Posterior cingulate gyrus (tissue), 11 donors: ENCODE measurements around the gene SKIDA1.

Source experiments
- DNase-seq, 10 donors: peaks; one replicate each; pipeline versions ENCODE4 v3.0.0 to v3.0.0-alpha.2; 2020 to 2021; ENCODE audit warnings: mixed read lengths in 3 of 10
- intact Hi-C: fragments of 100-400 bp; cut with DNase I; formaldehyde crosslinking; loops from one replicate; pipeline ENCODE4 v1.15.1; 2023

SKIDA1 gene

DNA sequence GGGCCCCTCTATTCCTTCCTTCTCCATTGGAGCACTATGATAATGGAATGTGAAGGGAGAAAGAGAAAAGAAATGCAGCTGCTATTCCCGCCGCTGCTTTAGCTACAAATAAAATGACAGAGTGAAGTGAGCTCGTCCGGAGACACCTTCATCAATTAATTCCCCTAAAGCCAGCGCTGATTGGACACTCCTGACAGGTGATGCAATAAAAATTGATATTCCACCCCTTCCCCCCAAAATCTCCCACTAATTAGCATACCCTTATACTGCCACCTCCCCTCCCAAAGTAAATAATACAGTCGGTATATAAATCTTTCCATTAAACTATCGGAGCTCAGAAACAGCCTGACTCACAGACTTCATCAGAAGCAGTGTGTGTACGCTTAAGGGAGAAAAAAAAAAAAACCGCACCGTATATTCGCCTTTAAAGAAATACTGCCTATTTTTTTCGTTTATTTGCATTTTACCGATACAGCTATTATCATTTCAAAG lies 7.3 kb downstream of the SKIDA1 start:
- no peak for DNase-seq
- intact Hi-C loops: no loop called here

DNA sequence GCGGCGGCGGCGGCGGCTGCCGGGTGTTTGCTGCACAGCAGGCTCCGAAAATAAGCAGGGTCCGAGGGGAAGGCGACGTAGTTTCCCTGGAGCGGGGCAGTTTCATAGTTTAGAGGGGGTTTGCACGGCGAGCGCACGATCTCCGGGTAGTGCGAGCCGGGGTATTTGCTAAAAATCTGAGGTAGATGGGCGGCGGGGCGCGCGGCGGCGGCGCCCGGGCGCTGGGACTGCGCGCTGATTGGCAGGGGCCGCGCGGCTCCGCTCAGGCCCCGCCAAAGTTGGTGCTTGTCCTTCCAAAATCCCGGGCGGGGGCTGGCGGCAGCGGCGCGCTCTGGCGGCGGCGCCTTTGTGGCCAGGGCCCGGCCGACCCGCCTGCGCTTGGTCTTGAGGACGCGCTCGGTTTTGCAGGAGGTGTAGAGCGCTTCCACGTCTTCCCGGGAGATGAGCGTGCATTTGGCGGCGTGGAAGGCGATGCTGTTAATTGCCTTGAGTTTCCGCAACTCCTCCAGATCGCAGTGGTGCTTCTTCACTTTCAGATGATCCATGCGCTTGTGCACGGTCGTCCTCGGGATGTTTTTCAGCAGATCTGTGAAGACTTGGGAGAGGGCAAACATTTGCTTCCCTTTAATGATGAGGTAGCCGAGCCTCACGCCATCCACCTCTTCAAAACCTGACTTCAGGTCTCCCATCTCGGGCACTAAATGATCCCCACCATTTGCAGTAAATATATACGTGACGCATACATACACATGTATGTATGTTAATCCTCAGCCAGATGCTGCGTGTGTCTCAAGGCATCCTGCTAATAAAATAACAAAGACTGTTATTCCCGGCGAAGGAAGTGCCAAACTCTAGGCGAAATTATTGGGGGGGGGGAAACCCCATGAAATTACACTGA lies 8.1 kb downstream of the SKIDA1 start:
- peak in 8 of 10 donors; percentile 35 to 92 (median 63) for DNase-seq
- intact Hi-C loops: no loop called here

DNA sequence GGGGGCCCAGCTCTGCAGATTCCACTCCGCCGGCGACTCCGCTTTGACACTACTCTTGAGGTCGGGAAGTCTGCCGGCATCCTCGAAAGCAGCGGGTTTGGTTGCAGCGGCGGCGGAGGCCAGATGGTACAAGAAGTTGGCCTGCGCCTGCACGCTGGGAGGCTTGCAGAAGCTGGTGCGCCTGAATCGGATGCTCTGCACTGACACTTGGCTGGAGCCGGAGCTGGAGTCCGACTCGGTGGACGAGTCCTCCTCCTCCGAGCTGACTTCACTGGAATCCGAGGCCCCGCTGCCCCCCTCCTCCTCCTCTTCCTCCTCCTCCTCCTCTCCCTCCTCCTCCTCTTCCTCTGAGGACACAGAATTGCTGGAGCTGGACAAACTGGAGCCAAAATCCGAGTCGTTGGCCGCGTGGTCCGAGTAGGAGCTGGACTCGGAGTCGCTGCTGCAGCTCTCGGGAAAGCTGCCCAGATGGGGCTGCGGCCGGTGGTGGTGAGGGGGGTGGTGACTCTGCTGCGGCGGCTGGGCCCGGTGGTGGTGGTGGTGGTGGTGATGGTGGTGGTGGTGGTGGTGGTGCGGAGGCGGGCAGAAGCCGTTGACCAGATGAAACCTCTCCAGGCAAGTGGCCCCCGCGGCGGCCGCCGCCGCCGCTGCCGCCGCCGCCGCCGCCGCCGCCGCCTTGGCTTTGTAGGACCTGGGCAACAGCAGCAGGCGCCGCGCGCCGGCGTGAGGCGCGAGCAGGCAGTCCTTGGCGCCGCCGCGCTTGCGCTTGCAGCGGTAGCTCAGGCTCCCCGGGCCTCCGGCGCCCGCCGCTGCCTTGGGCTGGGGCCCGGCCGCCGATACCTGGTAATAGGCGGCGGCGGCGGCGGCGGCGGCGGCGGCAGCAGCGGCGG lies 9.0 kb downstream of the SKIDA1 start:
- DNase-seq: peak in 9 of 10 donors; percentile 50 to 95 (median 66)
- intact Hi-C loops: no loop called here

DNA sequence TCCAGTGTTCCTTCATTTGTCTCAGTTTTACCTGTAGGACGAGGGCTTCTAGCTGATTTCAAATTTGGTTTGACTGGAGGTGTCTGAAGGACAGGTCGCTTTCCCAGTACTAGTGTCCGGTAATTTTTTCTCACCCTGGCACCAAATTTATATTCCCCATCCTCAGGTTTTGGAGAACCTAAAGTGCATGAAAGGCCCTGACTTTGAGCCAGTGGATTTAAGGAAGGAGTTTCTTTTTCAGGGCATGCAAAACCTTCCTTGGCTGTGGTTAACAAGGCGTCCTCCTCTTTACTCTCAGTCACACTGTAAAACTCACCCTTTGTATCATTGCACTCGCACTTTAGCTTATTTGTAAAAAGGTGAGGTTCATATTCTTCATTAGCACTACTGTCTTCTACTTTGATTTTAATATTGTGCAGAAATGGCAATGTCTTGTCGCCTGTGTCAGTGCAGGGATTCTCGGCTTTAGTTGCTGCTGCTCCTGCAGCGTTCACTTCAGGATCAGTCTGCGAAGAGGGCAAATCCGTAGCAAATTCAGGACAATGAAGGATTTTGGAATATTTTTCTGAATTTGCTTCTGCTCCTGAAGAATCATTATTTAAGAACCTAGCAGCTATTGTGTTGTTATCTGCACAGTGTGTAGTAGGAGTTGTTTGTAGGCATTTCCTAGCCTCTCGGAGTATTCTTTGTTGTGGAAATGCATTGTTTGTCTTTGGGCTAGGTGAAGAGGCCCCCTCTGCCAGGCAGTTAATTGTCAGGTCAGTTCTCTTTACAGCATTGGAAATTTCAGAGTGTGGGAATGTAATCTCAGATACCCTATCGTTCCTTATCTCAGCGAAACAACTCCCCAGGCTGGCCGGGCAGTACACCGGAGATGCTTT lies 9.9 kb downstream of the SKIDA1 start:
- no peak for DNase-seq
- intact Hi-C loops: no loop called here

DNA sequence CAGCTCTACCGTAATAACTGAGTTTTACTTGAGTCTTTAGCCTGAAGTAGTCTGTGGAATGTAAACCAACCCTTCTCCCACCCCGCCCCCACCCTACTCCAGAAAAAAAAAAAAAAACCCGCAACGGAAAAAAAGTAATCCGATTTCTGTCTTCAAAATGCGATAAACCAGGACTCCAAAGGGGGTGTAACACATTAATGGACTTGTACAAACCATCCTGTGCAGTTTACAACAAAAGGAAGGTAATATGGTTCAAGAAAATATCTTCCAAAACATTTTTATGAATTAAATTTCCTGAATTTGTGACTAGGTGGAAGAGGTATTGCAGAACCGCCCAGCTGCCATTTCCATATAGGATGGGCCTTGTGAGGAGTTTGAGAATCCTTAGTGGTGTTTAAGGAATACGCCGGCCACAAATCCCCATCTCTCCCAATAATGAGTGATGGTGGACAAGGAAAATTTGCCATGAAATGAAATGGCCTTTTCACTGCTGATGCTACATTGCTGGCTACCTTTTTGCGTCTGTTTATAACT lies 10.6 kb downstream of the SKIDA1 start:
- intact Hi-C loops: no loop called here
- DNase-seq: no peak

DNA sequence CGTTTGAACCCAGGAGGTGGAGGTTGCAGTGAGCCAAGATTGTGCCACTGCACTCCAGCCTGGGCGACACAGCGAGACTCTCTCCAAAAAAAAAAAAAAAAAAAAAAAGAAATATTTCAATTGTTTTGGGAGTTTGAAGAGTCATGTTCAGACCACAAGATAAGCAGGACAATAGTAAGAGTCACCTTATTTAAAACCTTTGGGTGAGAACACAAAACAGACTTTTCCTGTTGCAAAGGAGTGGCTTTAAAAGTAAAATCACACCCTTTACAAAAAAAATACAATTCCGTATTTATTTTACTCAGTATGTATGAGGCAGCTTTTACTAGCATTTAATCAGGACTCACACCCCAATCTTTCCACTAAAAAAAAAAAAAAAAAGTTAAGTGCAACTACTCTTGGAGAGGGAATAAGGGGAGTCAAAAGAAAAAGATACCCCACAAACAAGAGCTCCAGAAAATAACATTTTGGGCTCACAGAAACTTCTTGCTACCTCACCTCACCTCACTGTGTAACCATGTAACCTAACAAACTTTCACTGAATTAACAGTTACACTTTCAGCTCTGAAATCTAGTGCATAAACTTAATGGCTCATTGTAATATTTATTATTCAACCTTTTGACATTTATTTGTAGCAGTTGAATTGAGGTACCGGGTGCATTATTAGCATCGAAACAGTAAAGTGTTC lies 11.2 kb downstream of the SKIDA1 start:
- no peak for DNase-seq
- intact Hi-C loops: no loop called here

DNA sequence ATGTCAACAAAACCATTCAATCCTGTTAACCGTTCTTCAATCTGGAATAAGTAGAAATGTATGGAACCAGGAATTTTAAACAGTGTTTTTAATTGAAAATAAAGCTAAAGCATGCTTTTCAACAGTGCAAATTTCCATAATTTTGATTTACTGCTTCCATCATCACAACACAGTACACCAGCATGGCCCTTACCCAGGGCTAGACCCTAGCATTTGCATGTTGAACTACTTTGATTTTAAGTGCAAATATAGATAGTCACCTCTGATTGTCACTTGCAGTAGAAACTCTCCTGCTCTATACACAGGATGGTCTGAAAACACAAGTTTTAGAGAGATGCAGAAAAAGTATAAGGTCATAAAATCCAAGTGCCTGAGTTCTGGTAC lies 12.1 kb downstream of the SKIDA1 start:
- intact Hi-C loops: no loop called here
- no peak for DNase-seq

DNA sequence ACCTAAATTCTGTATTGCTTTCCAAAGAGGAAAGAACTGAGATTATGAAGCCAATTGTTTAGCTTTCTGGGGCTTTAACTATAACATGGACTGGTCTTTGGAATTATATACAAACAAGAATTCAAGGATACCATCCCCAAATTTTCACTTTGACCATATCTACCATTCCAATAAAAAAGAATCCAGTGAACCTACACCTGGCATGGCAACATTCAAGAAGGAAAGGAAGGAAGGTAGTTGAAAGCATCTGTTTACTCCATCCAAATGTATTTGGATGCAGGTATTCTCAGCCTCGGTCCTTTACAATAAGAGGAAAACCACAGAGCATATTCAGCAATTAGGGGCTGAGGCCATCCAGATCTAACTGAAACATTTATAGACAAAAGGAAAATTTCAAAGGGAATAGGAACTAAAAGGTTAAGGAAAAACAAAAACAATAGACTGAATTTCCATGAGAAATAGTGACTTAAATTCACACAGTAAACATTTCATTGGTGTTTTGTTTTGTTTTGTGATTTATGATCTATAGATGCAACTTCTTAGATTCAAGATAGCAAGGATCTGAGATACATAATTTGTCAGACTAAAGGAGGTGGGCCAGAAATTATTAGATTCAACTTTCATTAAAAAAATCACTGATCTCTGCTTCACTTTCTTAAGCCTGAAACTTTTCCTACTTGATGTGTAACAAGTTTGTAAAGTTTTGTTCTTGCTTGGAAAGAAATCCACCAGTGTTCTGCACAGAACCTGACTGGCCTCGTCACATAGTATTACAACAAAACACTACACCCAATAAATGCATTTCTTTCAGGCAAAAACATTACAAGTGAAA lies 12.7 kb downstream of the SKIDA1 start:
- intact Hi-C loops: no loop called here
- DNase-seq: no peak

DNA sequence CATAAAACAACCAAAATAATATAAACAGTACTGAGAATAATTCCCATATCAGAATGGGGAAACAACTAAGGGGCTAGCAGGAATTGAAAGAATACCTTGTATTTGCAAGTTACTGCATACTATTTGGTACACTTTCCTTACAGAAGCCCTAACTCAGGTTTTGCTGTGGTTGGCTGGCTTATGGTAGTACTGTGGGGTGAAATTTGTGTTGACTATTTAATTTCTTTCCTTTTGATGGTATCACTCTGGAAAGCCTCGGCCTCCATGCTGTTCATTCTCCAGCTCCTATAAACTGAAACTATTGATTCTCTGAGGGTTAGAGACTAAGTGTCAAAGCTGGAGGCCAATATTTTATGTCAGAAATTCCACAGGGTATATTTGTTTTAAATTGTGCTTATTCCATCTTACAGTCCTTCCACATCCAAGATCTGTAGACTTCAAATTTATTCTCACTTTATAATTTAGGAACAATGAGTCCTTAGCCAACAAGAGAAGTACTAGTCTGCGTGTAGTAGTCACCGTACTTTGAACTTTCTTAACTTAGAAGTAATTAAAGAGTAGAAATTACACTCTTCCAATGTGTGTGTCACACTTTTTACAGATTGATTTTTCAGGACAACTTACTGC lies 13.4 kb downstream of the SKIDA1 start:
- intact Hi-C loops: no loop called here
- DNase-seq: no peak

DNA sequence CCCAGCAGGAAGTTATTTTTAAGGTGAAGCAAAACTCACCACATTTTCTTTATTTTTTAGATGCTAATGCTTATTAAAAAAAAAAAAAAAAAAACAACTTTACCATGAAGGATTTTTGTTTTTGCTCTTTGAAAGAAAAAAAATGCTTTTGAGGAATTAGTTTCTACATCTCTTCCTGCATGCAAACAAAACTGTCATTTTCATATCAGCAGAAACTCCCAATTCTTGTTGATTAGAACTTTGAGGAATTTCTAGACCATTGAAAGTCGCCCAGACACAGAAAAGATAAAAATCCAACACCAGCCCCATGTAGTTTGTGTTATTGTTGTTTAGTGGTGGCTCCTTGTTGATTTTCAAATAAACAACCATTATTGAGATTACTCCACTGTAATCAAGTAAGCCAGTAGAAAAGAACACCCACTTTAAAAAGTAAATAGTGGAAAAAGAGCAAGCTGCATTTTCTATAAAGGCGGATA lies 14.3 kb downstream of the SKIDA1 start:
- DNase-seq: no peak
- intact Hi-C loops: no loop called here

DNA sequence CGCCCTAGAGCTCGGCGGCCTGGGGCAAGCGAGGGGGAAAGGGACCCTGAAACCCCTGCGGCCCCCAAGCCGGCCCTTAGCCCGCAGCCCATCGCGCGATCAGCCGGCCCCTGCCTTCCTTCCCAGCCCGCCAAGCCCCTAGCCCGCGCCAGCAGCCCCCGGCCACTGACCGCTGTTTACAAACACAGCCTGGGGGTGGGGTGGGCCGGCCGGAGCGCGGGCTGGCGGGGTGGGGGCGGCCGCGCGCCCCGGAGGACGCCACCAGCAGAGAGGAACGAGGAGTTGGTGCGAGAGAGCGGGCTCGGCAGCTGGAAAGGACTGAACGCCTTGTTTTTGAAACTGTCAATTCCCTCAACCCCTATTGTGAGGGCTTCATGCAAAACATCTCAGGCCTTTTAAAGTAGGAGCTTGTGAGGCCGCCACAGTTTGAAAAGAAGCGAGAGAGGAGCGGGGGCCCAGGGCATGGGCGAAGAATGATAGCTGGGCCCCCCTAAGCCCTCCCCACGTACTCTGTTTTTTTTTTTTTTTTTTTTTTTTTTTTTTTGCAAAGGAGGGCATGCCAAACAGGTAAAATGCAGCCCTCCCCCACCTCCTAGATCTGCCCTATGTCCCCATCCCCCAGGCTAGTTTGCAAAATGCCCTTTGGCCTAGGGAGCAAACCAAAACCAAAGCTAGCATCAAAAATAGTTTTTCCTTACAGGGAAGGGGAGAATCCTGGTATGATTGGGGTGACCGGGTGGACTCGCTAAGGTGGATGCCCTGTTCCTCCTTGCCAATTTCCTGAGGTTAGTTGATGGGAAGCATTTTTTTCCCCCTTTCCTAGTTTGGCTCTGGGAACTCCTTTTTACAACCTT lies 15.0 kb downstream of the SKIDA1 start:
- peak in 2 of 10 donors; percentile 51 to 86 for DNase-seq
- intact Hi-C loops: no loop called here

DNA sequence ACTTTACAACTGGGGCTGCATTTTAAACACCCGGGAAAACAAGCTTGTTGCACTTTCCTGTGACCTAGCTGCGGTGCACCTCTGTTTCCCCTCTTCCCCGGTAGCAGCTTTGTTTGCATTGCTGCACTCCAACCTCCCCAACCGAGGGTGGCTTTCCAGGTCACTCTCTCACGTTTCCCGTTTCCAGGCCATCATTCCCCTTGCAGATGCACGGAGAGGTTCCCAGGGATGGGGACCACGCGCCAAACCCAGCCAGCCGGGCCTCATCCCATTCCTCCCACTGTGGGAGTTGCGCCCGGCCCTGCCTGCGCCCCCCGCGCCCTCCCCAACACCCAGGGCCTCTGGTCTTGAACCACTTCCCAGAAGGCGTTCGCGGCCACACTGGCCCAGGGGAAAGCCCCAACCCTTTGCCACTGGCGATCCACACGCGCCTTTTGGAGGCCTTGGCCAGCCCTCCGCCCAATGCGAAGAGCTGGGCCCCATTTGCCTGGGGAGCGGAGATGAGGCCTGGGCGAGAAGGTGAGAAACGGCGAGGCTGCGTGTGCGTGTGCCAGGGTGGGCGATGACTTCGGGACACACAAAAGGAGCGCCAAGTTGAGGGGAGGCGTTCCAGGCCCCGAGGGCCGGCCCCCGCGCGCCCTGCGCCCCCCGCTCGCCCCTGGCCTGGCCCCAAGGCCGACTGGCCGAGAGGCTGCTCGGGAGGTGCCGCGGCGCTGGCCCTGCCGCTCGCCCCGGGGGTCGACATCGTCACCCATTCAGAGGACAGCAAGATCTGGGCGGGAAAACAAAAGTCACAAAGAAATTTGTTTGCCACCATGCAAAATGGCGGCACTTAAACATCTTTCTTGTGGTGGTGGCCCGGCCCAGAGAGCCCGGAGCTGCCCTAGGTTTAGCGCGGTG lies 15.9 kb downstream of the SKIDA1 start:
- peak in 2 of 10 donors; percentile 82 to 90 for DNase-seq
- intact Hi-C loops: no loop called here

DNA sequence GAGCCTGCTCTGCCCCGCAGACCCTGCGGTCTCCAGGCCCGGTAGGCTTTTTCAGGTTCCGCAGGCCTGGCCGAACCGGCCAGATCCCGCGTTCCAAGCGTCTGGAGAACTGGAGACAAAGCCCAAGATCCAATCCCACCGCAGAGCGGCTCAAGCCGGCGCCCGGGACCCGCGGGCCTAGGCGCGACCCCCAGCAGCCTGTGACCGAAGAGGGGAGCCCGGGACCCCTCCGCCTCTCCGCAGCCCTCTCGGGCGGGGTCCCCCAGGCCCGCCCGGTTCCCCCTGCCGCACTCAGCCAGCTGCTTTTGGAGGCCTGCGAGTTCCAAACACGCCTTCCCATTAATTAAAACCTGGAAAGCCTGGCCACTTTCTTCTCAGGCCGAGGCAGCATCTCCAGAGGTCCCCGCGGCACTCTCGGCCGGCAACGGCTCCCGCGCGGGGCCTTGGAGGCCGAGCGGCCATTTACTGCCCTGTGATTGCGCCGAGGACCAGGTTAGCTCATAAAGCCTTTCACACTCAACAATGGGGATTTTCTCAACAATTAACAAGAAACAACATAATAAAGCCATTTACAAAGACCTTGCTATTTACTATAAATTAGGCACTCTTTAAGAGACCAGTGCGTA lies 16.7 kb downstream of the SKIDA1 start:
- DNase-seq: peak in 1 of 10 donors; percentile 88
- intact Hi-C loops: no loop called here

DNA sequence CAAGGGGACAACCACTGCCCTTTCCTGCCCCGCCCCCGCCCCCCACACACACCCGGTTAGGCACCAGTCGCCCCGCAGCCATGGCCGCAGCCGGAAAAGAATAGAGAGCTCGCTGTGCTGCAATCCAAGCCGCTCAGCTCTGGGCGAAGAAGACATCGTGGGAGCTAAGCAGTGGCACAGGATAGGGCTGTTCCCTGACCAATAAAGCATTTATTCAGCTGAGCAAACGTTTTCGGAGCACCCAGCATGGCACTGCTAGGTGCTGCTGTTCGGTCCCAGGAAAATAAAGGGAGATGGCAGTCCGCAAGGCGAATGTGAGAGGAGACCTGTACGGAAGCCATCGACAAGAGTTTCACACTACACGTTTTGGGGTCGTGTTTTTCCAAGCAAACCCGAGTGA lies 18.3 kb downstream of the SKIDA1 start:
- intact Hi-C loops: no loop called here
- DNase-seq: no peak

DNA sequence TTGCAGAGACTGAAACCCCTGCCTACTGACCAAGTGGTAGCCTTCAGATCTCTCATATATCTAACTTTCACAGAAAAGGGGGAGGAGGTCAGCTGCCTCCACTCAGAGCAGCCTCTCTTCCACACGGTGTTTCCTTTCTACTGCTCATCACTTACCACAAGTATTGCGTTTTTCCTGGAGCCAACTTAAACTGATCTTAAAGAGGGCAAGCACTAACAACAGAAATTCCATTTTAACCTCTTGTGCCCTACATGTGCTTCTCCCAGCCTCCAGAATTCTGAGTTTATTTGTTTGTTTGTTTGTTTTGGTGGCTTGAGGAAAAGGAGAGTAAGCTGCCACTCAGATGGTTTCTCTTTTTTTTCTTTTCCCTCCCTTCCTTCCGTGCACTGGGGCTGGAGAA lies 19.1 kb downstream of the SKIDA1 start:
- no peak for DNase-seq
- intact Hi-C loops: no loop called here
